GM18526 (cell line): ENCODE measurements around the gene LAMA4.

Source experiments
- POLR2A ChIP-seq: IDR thresholded peaks from 3 replicates; pipeline ENCODE4 v1.6.1; 2011; ENCODE audit not compliant: insufficient read length; ENCODE audit errors: extremely low read depth

Gene LAMA4

DNA sequence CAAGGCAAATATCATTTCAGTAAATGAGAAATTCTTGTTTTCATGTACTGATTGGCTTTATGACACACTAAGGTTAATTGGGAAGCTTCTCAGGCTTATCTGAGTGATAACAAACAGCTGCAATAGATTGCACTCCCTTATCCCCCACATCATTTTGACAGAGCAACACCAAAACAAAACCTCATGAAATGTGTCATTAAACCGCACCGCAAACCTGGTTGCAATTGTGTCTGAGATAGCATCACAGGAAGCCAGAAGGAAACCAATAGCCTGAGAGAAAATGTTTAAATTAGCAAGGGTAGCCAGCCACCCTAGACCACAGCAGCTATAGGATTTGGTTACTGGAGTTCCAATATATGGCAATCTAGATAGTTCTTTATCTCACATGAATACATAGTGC is 31.6 kb upstream of the LAMA4 start:
- TF ChIP-seq POLR2A: no peak

GRCh38 chr6:112284603-112285002 is 30.2 kb upstream of the LAMA4 start:
- TF ChIP-seq POLR2A: no peak

DNA sequence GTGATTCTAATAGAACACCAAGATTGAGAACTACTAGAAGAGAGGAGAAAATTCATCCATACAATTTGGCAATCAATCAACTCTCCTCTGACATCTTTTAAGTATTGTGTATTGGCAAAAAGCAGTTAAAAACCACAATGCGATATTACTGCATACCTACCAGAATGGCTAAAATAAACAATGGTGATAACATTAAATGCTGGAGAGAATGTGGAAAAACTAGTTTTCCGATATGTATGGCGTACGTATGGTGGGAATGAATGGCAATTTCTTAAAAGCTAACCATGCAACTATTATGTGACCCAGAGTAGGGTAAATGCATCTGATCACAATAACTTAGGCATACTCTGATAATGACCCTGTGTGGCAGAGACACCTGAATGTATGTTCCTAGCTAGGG is 29.3 kb upstream of the LAMA4 start:
- no peak for TF ChIP-seq POLR2A

DNA sequence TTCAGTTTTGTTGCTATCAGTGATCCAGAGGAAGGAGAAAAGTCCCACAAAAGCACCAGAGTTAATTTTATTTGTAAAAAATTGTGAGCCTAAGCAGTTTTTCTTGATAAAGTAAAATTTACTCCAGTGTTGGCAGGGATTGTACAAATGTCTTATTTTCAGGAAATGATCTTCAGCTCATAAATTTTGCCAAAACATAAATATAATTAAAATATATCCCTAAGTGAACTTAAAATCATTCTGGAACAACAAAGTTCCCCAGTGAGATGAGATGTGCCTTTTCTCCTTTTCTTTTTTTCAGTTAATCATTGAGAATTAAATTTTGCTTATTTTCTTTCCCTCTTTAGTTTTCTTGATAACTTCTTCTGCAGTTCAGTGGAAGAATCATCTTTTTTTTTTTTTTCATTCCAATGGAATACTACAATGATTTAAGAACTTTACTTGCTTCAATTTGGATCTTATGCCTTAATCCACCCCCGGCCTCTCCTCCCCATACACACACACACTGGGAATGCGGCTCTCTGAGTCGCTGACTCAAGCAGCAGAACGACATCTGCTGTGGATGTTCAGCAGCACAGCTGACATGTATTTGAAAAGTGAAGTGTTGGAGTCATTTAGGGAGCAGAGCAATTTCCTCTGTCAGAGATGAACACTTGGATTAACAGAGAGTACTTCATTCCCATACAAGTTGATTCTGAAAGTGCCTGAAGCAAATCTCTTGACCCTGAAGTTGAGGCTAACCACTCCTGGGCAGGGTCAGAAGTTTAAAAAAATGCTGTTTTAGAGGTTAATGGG is 27.7 kb upstream of the LAMA4 start:
- TF ChIP-seq POLR2A: no peak

GRCh38 chr6:112279031-112279935 is 24.9 kb upstream of the LAMA4 start:
- no peak for TF ChIP-seq POLR2A

- TF ChIP-seq POLR2A: no peak
Observed at GRCh38 chr6:112275365-112275764, 21.0 kb upstream of the LAMA4 start.

DNA sequence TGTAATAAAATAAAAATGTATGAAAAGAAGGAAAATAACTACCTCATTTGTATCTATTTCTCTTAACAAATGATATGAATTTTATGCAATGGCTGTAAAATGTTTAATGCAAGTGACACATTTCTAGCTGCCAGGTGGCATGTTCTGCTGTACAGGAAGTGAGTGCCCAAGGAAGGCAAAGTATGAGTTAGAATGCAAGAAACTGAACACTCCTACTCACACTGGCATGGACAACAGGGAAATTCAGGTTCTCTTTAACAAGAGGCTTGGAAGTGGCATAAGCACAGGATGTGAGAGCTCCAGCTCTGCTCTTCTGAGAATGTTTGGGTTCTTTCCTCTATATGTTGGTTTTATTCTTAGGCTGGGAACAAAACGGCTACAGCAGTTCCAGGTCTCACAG is 20.4 kb upstream of the LAMA4 start:
- TF ChIP-seq POLR2A: no peak

GRCh38 chr6:112272799-112273198 is 18.4 kb upstream of the LAMA4 start:
- TF ChIP-seq POLR2A: no peak

GRCh38 chr6:112270756-112271155 is 16.4 kb upstream of the LAMA4 start:
- no peak for TF ChIP-seq POLR2A

- TF ChIP-seq POLR2A: no peak
Observed at GRCh38 chr6:112269979-112270566, 15.7 kb upstream of the LAMA4 start.

DNA sequence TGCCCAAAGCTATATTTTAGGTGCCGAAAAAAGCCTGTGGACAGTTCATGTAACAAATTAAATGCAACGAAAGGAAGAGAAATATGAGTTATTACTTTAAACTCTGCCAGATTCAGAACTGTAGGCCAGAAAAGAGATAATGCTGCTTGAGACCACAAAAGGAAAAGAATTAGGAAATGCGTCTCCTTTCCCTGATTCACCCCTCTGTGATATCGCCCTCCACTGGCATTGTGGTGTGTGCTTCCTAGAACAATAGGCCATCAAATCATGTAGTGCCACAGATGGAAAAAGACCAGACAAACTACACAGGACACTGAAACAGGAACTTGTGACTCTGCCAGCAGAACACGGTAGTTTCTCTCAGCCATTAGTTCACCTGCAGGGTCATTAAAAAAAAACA is 14.7 kb upstream of the LAMA4 start:
- no peak for TF ChIP-seq POLR2A

DNA sequence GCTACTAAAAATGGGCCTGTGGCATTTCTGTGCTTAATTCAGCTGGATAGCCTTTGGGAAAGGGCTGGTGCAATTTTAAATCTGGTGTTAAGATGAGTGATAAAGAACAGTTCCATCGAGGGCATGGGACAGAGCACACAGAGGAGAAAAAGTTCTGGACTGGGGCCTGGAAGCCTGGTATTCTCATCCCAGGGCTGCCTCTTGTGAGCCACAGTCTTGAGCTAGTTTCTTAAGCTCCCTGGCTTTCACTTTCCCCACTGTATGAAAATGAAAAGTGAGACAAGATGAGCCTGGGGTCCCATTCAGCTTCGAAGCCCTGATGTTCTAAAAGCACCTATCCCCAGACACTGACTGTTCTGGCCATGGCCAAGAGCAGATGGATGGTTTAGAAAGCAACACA is 14.3 kb upstream of the LAMA4 start:
- TF ChIP-seq POLR2A: no peak

- TF ChIP-seq POLR2A: no peak
Observed at GRCh38 chr6:112268019-112268418, 13.7 kb upstream of the LAMA4 start.

DNA sequence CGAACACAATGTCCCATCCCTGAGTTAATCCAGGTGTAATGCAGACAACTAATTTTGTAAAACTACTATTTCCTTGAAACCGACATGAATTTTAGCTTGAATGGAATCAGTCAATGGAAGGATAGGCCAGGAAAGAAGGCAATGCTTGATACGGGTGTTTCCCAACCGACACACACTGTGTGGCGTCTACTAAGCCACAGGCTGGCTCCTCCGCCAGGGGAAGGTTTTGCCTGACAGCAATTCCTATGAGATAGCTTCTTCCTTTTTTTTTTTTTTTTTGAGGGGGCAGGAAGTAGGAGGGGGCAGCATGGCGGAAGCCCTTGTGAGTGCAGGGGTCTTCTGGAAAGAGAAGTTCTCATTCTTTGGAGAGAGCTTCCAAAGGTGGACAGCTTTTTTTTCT is 12.0 kb upstream of the LAMA4 start:
- TF ChIP-seq POLR2A: no peak

- no peak for TF ChIP-seq POLR2A
Observed at GRCh38 chr6:112259337-112259675, 4.9 kb upstream of the LAMA4 start.

- TF ChIP-seq POLR2A: no peak
Observed at GRCh38 chr6:112258642-112259336, 4.4 kb upstream of the LAMA4 start.
